Activated CD4-positive, alpha-beta T cell treated with anti-CD3 and anti-CD28 coated beads, Interleukin-2, amount 50 U/mL, for 48 hours (primary cell): ENCODE data around the gene SPRN.
"Not testable (repeated sequence)": the region's sequence is repeated elsewhere in the genome, so short reads cannot be mapped to it uniquely, and the experiment has no call there.

Experiments used
- DNase-seq, 2 experiments: peaks; one replicate each; pipeline ENCODE4 v3.0.0-alpha.2; 2020

The SPRN gene

DNA sequence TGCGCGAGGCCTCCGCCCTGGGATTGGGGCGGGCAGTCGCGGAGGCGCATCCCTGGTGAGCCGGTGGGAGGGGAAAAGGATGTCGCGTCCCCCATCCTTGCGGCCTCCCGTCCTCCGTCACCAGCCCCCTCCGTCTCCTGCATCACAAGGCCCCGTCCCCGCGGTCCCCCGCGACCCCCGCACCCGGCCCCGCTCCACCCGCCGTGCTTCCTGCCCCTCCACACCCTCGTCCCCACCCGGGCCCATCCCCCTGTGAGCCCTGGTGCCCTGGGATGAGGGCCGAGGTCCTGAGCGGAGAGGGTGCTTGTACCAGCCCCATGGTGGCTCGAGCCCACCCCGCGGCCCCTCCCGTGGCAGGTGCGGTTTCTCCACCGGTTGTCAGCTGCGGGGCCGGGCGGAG lies at the start of gene SPRN:
Gene SPRN, minus strand, starts transcription at position 25 of the 400 bp plus-strand sequence. CDS start 944 bp downstream, outside the sequence.
- not testable (repeated sequence) for DNase-seq

DNA sequence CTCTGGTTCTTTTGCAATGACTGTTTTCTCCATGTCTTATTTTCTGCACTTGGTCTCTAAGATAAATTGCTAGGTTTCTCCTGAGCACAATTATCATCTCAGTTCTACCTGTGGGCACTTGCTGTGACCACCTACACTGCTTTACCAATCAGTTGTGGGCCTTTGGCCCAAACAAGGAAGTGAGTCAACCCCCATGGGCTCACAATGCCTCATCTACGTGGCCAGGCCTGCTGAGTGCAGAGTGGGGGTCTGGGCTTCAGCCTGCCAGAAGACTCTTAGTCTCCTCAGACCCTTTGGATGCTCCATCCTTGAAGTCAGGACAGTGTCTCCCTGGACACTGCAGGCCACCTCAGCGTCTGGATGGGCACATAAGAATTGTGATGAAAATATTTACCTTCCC lies 49.6 kb upstream of the SPRN start:
- DNase-seq = no peak

- DNase-seq = no peak
Observed at GRCh38 chr10:133473270-133473669, 48.8 kb upstream of the SPRN start.

DNA sequence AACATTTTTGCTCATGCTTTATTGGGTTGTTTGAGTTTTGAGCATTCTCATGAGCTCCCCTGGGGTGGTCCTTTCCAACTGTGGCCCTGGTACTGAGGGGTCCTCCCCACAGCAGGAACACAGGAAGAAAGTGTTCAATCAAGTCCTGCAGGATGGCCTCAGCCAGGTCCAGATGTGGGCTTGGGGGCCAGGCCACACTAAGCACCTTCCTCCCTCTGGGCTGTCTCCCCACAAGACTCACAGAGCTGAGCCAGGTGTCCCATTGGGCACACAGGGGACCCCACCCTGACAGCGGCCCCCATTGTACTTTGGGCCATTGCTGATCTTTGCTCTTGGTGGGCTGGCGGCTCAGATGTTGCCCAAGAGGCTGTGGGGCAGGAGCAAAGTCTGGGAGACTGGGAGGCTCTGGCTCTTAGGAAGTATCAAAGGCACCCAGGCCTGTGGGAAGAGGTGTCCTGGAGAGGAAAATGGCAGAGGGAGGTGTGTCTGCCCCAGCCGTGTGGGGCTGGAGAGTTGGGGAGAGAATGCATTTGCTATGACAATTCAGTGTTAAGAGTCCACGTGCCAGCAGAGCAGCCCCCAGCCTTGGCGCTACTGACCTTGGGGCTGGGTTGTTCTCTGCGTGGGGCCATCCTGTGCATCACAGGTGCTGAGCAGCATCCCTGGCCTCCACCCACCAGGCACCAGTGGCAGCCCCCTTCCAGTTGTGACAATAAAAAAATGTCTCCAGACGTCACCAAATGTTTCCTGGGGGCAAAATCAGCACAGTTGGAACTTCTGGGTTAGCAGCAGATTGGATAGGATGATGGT lies 47.1 kb upstream of the SPRN start:
- no peak for DNase-seq

DNA sequence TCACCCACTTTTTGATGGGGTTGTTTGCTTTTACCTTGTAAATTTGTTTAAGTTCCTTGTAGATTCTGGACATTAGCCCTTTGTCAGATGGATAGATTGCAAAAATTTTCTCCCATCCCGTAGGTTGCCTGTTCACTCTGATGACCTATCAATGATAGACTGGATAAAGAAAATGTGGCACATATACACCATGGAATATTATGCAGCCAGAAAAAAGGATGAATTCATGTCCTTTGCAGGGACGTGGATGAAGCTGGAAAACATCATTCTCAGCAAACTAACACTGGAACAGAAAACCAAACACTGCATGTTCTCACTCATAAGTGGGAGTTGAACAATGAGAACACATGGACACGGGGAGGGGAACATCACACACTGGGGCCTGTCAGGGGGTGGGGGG lies 44.8 kb upstream of the SPRN start:
- DNase-seq = not testable (repeated sequence)

DNA sequence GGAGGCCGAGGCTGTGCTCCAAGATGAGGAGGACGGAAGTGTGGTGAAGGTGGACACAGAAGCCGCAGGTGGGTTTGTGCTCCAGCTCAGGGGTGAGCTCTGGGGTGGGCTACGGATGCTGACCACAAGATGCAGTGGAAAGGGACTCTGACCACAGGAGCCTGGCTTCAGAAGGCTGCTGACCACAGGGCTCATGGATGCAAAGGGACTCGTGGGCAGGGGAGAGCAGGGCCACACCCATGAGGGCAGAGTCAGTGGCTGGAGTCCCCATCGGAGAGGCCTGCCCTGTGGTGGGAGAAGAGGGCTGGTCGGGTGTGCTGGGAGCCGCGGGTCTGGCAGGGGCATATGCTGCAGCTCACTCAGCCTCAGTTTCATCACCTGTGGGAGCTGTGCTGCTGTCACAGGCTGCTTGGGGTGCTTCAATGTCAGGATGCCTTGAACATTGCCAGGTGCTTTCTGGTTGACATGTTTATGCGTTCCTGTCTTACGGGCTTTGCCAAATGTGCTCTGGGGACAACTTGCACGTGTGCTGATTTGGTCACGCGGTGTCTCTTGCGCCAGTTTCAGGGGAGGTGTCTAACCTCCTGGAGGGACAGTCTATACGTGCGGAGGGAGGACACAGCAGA lies 43.0 kb upstream of the SPRN start:
- no peak for DNase-seq

DNA sequence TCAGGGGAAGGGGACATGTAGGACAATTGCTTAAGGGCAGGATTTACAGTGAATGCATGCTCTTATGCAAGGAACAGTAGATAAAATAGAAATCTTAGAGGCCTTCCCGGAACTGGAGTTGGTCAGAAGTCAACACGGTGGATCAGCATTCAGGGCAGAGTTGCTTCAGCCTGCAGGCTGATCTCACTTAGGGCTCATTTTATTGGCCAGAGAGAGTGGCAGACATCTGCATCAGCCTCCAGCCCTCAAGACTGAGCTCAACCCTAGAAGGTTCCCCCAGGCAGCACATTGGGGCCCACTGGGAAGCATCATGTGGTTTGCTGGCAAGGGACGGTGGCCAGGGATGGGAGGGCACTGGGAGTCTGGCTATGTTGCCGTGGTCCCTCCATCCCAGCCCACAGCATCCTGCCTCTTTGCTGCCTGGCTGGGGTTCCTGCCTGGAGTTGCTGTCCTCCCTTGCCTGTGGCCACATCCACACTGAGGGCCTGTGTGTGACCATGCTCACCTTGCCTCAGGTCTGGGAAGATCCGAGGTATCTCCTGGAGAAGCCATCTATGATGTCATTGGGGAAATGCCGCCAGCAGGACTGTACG lies 42.4 kb upstream of the SPRN start:
- no peak for DNase-seq

DNA sequence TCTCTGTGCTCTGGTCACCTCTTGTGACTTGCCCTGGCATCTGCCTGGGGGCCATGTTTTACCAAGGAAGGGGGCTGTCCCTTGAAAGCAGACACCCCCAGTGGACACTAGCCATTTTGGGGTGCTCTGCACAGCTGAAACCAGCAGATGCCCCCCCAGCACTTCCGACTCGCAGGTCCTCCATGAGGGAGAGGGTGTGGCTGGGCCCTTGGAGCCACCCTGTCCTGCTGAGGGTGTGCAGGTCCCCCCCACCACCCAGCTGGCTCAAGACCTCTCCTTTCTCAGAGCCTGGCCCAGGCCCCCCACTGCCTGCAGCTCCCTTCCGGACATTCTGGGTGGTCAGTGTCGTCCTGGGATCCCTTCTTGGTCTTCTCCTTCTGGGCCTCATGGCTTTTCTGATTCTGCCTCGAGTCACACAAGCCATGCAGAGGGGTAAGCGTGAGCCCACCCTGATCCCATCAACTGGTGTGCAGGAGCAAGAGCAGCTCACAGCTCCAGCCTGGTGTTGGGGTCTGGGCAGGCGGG lies 41.6 kb upstream of the SPRN start:
- DNase-seq = no peak

- DNase-seq = no peak
Observed at GRCh38 chr10:133465191-133465949, 40.9 kb upstream of the SPRN start.

GRCh38 chr10:133464582-133465031 lies 40.2 kb upstream of the SPRN start:
- DNase-seq = no peak

DNA sequence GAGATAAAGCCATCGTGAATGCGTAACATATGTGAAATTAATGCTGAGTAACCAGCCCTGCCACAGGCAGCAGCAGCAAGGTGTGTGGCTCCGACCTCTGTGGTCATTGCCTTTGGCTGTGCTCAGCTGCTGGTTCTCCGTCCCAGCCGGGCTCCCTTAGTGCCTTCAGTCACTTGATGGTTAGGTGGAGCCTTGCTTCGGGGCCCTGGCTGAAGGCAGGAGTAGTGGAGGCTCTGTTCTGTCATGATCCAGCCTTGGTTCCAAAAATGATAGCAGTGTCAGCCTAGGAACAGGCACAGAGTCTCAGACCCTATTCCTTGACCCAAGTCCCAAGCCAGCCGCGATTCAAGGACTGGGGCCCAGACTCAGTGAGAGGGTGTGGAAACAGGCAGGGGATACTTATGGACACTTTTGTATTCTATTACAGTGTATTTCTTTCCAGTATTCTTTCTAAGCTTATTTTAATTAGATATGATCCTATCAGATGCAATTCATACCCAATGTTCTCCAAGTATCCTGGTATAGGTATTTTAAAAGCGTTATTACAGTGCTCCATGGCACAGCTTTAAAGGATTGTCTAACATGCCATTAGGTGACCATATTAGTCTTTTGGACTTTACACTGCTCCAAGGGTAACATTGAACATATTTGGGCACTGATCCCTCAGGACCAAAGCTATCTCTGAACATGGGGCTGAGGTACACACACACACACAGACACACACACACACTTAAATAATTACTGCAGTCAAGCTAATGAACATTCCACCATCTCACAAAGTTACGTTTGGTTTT lies 38.3 kb upstream of the SPRN start:
- DNase-seq = no peak

- no peak for DNase-seq
Observed at GRCh38 chr10:133461841-133462240, 37.4 kb upstream of the SPRN start.

- no peak for DNase-seq
Observed at GRCh38 chr10:133461027-133461426, 36.6 kb upstream of the SPRN start.

DNA sequence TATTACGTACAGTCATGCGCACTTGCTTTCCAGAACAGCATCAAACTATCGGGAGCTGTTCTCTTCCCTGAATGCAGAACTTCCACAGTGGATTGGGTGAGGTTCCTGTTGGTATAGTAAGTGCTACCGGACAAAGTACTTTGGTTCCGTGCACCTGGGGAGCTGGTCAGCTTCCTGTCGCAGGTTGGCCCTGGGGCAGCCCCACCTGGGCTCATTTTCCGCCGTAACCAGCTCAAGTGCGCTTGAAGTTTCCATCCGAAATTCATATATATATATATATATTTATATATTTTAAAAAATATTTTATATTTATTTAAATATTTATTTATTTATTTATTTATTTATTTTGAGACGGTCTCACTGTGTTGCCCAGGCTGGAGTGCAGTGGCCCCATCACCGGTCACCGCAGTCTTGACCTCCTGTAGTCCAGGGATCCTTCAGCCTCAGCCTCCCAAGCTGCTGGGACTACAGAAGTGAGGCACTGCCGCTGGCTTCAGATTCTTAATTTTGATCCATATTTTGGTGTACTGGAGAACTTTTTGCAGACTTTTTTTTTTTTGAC lies 35.9 kb upstream of the SPRN start:
- DNase-seq = no peak

DNA sequence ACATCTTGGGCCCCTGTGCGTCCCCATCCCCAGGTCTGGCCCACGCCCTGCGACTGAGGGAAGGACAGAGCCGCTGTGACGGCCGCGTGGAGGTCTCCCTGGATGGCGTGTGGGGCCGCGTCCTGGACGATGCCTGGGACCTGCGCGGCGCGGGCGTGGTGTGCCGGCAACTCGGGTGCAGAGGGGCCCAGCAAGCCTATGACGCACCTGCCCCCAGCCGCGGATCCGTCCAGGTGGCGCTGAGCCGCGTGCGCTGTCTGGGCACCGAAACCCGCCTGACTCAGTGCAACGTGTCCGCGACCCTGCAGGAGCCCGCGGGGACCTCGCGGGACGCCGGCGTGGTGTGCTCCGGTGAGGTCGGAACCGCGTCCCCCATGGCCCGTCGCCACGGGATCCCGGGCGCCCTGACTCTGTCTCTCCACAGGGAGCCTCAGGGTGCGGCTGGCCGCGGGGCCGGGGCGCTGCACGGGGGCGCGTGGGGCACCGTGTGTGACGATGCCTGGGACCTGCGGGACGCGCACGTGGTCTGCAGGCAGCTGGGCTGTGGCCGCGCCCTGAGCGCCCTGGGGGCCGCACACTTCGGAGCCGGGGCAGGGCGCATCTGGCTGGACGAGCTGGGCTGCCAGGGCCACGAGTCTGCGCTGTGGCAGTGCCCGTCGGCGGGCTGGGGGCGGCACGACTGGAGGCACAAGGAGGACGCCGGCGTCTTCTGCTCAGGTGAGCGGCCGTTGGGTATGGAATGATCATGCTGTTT lies 35.2 kb upstream of the SPRN start:
- DNase-seq = no peak

DNA sequence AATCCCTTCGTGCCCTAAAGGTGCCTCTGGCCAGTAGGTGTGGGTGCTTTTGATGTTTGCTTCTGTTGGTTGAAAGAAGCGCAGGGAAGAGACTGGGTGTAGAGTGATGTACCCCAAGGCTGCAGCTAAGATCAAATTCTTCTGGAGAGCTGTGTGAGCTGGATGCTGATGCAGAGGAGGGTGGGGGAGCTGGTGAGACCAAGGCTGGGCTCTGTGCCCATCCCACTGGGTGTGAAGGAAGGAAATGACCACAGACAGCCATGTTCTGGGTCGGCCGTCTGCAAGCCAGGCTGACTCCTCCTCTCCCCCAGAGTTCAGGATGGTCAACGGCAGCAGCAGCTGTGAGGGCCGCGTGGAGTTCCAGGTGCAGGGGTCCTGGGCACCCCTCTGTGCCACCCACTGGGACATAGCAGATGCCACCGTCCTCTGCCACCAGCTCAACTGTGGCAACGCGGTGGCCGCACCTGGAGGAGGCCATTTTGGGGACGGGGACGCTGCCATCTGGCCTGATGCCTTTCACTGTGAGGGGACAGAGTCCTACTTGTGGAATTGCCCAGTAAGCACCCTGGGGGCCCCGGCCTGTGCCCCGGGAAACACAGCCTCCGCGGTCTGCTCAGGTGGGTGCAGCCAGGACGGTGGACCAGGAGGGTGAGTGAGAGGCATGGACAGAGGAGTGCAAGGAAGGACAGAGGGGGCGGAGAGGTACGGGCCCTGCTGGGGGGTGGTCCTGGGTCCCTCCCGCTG lies 34.5 kb upstream of the SPRN start:
- DNase-seq = no peak

GRCh38 chr10:133458021-133458709 lies 33.7 kb upstream of the SPRN start:
- no peak for DNase-seq

GRCh38 chr10:133457100-133457841 lies 32.8 kb upstream of the SPRN start:
- DNase-seq = no peak
